Ishikawa (cell line): Measurements from ENCODE around the gene CALD1.

Experiments used
- CEBPB ChIP-seq: IDR thresholded peaks from 2 replicates; pipeline ENCODE4 v1.6.1; 2012
- CREB1 ChIP-seq: IDR thresholded peaks from 2 replicates; pipeline ENCODE4 v1.6.1; 2012; ENCODE audit warnings: low read depth
- EGR1 ChIP-seq: IDR thresholded peaks from 2 replicates; pipeline ENCODE4 v1.6.1; 2012
- EP300 ChIP-seq: IDR thresholded peaks from 2 replicates; pipeline ENCODE4 v1.6.1; 2012; ENCODE audit warnings: borderline replicate concordance
- FOXM1 ChIP-seq: IDR thresholded peaks from 2 replicates; pipeline ENCODE4 v1.6.1; 2012; ENCODE audit warnings: low read depth, borderline replicate concordance
- MAX ChIP-seq: IDR thresholded peaks from 2 replicates; pipeline ENCODE4 v1.6.1; 2012
- NFIC ChIP-seq: IDR thresholded peaks from 2 replicates; pipeline ENCODE4 v1.6.1; 2012
- RAD21 ChIP-seq: IDR thresholded peaks from 2 replicates; pipeline ENCODE4 v1.6.1; 2012; ENCODE audit warnings: low read depth
- TAF1 ChIP-seq: IDR thresholded peaks from 2 replicates; pipeline ENCODE4 v1.6.1; 2012; ENCODE audit warnings: low read depth, mild to moderate bottlenecking
- TCF12 ChIP-seq: IDR thresholded peaks from 2 replicates; pipeline ENCODE4 v1.6.1; 2012; ENCODE audit warnings: low read depth
- TEAD4 ChIP-seq: IDR thresholded peaks from 2 replicates; pipeline ENCODE4 v1.6.1; 2012
- USF1 ChIP-seq: IDR thresholded peaks from 2 replicates; pipeline ENCODE4 v1.6.1; 2012
- YY1 ChIP-seq: IDR thresholded peaks from 2 replicates; pipeline ENCODE4 v1.6.1; 2012; ENCODE audit warnings: low read depth
- ZBTB7A ChIP-seq: IDR thresholded peaks from 2 replicates; pipeline ENCODE4 v1.6.1; 2012; ENCODE audit warnings: low read depth
- TF ChIP-seq, protein P1 (sequence below): IDR thresholded peaks from 2 replicates; pipeline ENCODE4 v1.6.1; 2012; ENCODE audit warnings: low read depth, mild to moderate bottlenecking

The CALD1 gene

GRCh38 chr7:134829380-134829986 is 50.0 kb downstream of the CALD1 start:
- TF ChIP-seq CREB1, result no peak
- no peak for TF ChIP-seq MAX
- no peak for TF ChIP-seq RAD21
- no peak for TF ChIP-seq YY1
- TF ChIP-seq EGR1, result no peak
- no peak for TF ChIP-seq NFIC
- TF ChIP-seq, protein P1, sequence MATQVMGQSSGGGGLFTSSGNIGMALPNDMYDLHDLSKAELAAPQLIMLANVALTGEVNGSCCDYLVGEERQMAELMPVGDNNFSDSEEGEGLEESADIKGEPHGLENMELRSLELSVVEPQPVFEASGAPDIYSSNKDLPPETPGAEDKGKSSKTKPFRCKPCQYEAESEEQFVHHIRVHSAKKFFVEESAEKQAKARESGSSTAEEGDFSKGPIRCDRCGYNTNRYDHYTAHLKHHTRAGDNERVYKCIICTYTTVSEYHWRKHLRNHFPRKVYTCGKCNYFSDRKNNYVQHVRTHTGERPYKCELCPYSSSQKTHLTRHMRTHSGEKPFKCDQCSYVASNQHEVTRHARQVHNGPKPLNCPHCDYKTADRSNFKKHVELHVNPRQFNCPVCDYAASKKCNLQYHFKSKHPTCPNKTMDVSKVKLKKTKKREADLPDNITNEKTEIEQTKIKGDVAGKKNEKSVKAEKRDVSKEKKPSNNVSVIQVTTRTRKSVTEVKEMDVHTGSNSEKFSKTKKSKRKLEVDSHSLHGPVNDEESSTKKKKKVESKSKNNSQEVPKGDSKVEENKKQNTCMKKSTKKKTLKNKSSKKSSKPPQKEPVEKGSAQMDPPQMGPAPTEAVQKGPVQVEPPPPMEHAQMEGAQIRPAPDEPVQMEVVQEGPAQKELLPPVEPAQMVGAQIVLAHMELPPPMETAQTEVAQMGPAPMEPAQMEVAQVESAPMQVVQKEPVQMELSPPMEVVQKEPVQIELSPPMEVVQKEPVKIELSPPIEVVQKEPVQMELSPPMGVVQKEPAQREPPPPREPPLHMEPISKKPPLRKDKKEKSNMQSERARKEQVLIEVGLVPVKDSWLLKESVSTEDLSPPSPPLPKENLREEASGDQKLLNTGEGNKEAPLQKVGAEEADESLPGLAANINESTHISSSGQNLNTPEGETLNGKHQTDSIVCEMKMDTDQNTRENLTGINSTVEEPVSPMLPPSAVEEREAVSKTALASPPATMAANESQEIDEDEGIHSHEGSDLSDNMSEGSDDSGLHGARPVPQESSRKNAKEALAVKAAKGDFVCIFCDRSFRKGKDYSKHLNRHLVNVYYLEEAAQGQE, result no peak
- TF ChIP-seq ZBTB7A, result no peak
- no peak for TF ChIP-seq TAF1

DNA sequence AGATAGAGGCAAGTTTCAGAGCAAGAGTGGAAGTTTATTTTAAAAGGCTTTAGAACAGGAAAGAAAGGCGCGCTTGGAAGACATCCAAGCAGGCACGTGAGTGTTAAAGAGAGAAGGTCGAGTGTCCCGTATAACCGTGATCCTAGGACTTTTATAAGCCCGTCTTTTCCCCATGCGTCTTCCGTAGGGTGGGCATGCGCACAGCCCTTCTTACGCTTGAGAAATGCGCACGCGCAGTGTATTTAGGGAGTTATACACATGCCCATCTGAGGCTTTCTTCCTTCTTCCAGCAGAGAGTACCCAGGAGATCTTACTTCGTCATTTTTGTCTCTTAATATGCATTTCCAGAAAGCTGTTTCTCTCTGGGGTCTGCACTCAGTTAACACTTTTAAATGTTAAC is 52.4 kb downstream of the CALD1 start:
- TF ChIP-seq YY1, result no peak
- TF ChIP-seq RAD21, result no peak
- no peak for TF ChIP-seq TEAD4
- TF ChIP-seq, protein P1, result no peak
- no peak for TF ChIP-seq EGR1
- no peak for TF ChIP-seq USF1
- no peak for TF ChIP-seq NFIC
- TF ChIP-seq FOXM1, result no peak
- TF ChIP-seq CEBPB, result no peak
- TF ChIP-seq MAX, result no peak
- no peak for TF ChIP-seq ZBTB7A
- no peak for TF ChIP-seq CREB1
- TF ChIP-seq EP300, result no peak
- no peak for TF ChIP-seq TCF12
- TF ChIP-seq TAF1, result no peak

DNA sequence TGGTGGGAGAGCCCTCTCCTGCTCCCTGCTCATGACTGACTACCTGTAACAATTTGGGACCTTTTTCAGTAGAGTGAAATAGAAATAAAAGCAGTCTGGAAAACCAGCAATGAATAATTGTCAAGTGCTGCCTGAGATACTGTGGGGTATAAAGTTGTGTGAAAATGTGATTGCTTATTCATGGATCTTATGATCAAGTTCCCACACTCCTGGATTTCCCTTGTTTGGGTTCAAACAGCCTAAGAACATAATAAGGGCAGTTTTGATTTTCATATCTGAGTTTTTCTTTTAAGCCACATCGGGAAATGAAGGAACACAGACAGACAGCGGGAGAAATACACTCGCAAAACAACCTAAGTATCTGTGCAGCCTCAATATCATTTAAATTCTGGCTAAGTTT is 52.9 kb downstream of the CALD1 start:
- no peak for TF ChIP-seq YY1
- TF ChIP-seq TAF1, result no peak
- no peak for TF ChIP-seq TEAD4
- TF ChIP-seq RAD21, result no peak
- no peak for TF ChIP-seq USF1
- TF ChIP-seq EGR1, result no peak
- no peak for TF ChIP-seq EP300
- TF ChIP-seq ZBTB7A, result no peak
- no peak for TF ChIP-seq FOXM1
- no peak for TF ChIP-seq CREB1
- no peak for TF ChIP-seq TCF12
- TF ChIP-seq MAX, result no peak
- TF ChIP-seq, protein P1, result no peak

GRCh38 chr7:134834689-134835462 is 55.4 kb downstream of the CALD1 start:
- TF ChIP-seq FOXM1 (no peak), CREB1 (no peak), TCF12 (no peak), USF1 (no peak), NFIC (no peak), RAD21 (no peak), YY1 (no peak), MAX (no peak), EP300 (no peak), TAF1 (no peak), EGR1 (no peak), CEBPB (no peak), TEAD4 (no peak), ZBTB7A (no peak)
- TF ChIP-seq, protein P1, result no peak
